HEK293 (cell line): ENCODE results near the gene ST6GAL1.

Experiments
- CTCF ChIA-PET: fragments of 350-600 bp; formaldehyde crosslinking; extraction: SDS; loops from one replicate; lab custom pipeline; 2021; ENCODE audit warnings: antibody characterized with exemption; lab: Yijun Ruan, JAX
- POLR2A ChIA-PET: fragments of 300-600 bp; formaldehyde crosslinking; extraction: SDS; loops from one replicate; lab custom pipeline; 2020; ENCODE audit warnings: antibody characterized with exemption, inconsistent platforms; lab: Yijun Ruan, JAX
- H3K27ac ChIP-seq: fragments of 200-500 bp; sonication (Bioruptor generic); 2 replicates; pipeline ENCODE4 v1.5.1; 2014; ENCODE audit warnings: low read depth, low read length, control low read depth, inconsistent platforms; ENCODE audit errors: extremely low read depth
- H3K36me3 ChIP-seq, 2 experiments: fragments of 200-500 bp in 1 of 2; sonication (Bioruptor generic) in 1 of 2; 1 replicate in 1 of 2; 2 replicates in 1 of 2; pipeline ENCODE4 v1.5.1; 2014 to 2017; ENCODE audit warnings: inconsistent platforms in 2 of 2, low read length in 2 of 2; ENCODE audit not compliant: control insufficient read depth in 2 of 2, insufficient read depth in 1 of 2
- H3K4me1 ChIP-seq: fragments of 200-500 bp; sonication (Bioruptor generic); 2 replicates; pipeline ENCODE4 v1.5.1; 2014; ENCODE audit warnings: mild to moderate bottlenecking, low read length, inconsistent platforms; ENCODE audit not compliant: control insufficient read depth, insufficient read depth
- H3K4me3 ChIP-seq: 2 replicates; pipeline ENCODE4 v1.5.1; 2011; ENCODE audit warnings: low read depth, mild to moderate bottlenecking, control low read depth, low read length, moderate library complexity
- H3K9me3 ChIP-seq: fragments of 200-500 bp; sonication (Bioruptor generic); 2 replicates; pipeline ENCODE4 v1.5.1; 2014; ENCODE audit warnings: low read depth, low read length, inconsistent platforms; ENCODE audit not compliant: control insufficient read depth, insufficient read depth
- BCL11B ChIP-seq: fragments of 450-650 bp; formaldehyde crosslinking; IDR thresholded peaks from 2 replicates; pipeline ENCODE4 v1.5.1; 2016; ENCODE audit warnings: low read depth, missing biosample characterization, missing genetic modification characterization
- EGR2 ChIP-seq: fragments of 450-650 bp; formaldehyde crosslinking; IDR thresholded peaks from 2 replicates; pipeline ENCODE4 v1.5.1; 2016; ENCODE audit warnings: low read depth, missing biosample characterization, missing genetic modification characterization
- FEZF1 ChIP-seq: fragments of 450-650 bp; formaldehyde crosslinking; IDR thresholded peaks from 2 replicates; pipeline ENCODE4 v1.5.1; 2016; ENCODE audit warnings: missing biosample characterization, missing genetic modification characterization
- GLIS1 ChIP-seq: fragments of 450-650 bp; formaldehyde crosslinking; IDR thresholded peaks from 2 replicates; pipeline ENCODE4 v1.5.1; 2016; ENCODE audit warnings: missing biosample characterization, missing genetic modification characterization
- HOXD13 ChIP-seq: sonication (generic); formaldehyde crosslinking; IDR thresholded peaks from 2 replicates; pipeline ENCODE4 v1.8.0; 2022; ENCODE audit warnings: missing genetic modification reagents, borderline replicate concordance
- IKZF3 ChIP-seq: fragments of 450-650 bp; IDR thresholded peaks from 2 replicates; pipeline ENCODE4 v1.5.0; 2018; ENCODE audit warnings: missing biosample characterization, mild to moderate bottlenecking, missing genetic modification characterization, moderate library complexity
- PRDM6 ChIP-seq: fragments of 450-650 bp; formaldehyde crosslinking; IDR thresholded peaks from 2 replicates; pipeline ENCODE4 v1.5.1; 2017; ENCODE audit warnings: missing biosample characterization, missing genetic modification characterization
- REPIN1 ChIP-seq: fragments of 450-650 bp; formaldehyde crosslinking; IDR thresholded peaks from 2 replicates; pipeline ENCODE4 v1.5.1; 2017; ENCODE audit warnings: missing biosample characterization, missing genetic modification characterization, low read depth
- SALL2 ChIP-seq: fragments of 450-650 bp; formaldehyde crosslinking; IDR thresholded peaks from 2 replicates; pipeline ENCODE4 v1.5.0; 2017; ENCODE audit warnings: missing biosample characterization, mild to moderate bottlenecking, missing genetic modification characterization, borderline replicate concordance
- ZBTB1 ChIP-seq: fragments of 450-650 bp; formaldehyde crosslinking; IDR thresholded peaks from 2 replicates; pipeline ENCODE4 v1.5.1; 2016; ENCODE audit warnings: missing biosample characterization, missing genetic modification characterization
- ZBTB21 ChIP-seq: fragments of 450-650 bp; formaldehyde crosslinking; IDR thresholded peaks from 2 replicates; pipeline ENCODE4 v1.5.1; 2017; ENCODE audit warnings: missing biosample characterization, missing genetic modification characterization
- ZBTB6 ChIP-seq: fragments of 450-650 bp; formaldehyde crosslinking; IDR thresholded peaks from 2 replicates; pipeline ENCODE4 v1.5.1; 2017; ENCODE audit warnings: missing biosample characterization, missing genetic modification characterization
- ZFHX2 ChIP-seq: fragments of 450-650 bp; formaldehyde crosslinking; conservative IDR thresholded peaks from 2 replicates; pipeline ENCODE4 v1.5.1; 2016; ENCODE audit warnings: missing biosample characterization, missing genetic modification characterization
- ZFP37 ChIP-seq: fragments of 450-650 bp; formaldehyde crosslinking; IDR thresholded peaks from 2 replicates; pipeline ENCODE4 v1.5.1; 2016; ENCODE audit warnings: missing biosample characterization, missing genetic modification characterization
- ZNF174 ChIP-seq: fragments of 450-650 bp; formaldehyde crosslinking; IDR thresholded peaks from 2 replicates; pipeline ENCODE4 v1.5.0; 2017; ENCODE audit warnings: missing biosample characterization, mild to moderate bottlenecking, missing genetic modification characterization
- ZNF202 ChIP-seq: fragments of 450-650 bp; formaldehyde crosslinking; IDR thresholded peaks from 2 replicates; pipeline ENCODE4 v1.5.1; 2016; ENCODE audit warnings: missing biosample characterization, missing genetic modification characterization, borderline replicate concordance
- ZNF266 ChIP-seq: fragments of 450-650 bp; formaldehyde crosslinking; IDR thresholded peaks from 2 replicates; pipeline ENCODE4 v1.5.1; 2016; ENCODE audit warnings: missing biosample characterization, missing genetic modification characterization, low read depth
- ZNF324 ChIP-seq: fragments of 450-650 bp; formaldehyde crosslinking; IDR thresholded peaks from 2 replicates; pipeline ENCODE4 v1.5.1; 2016; ENCODE audit warnings: missing biosample characterization, missing genetic modification characterization
- ZNF341 ChIP-seq: fragments of 450-650 bp; formaldehyde crosslinking; IDR thresholded peaks from 2 replicates; pipeline ENCODE4; 2016; ENCODE audit warnings: low read depth, missing biosample characterization, missing genetic modification characterization
- ZNF362 ChIP-seq: fragments of 450-650 bp; formaldehyde crosslinking; IDR thresholded peaks from 2 replicates; pipeline ENCODE4 v1.5.1; 2016; ENCODE audit warnings: missing biosample characterization, missing genetic modification characterization
- ZNF416 ChIP-seq: fragments of 450-650 bp; formaldehyde crosslinking; IDR thresholded peaks from 2 replicates; pipeline ENCODE4 v1.5.1; 2016; ENCODE audit warnings: missing biosample characterization, missing genetic modification characterization
- ZNF561 ChIP-seq: fragments of 450-650 bp; IDR thresholded peaks from 2 replicates; pipeline ENCODE4 v1.5.1; 2018; ENCODE audit warnings: missing biosample characterization, missing genetic modification characterization, borderline replicate concordance
- ZNF629 ChIP-seq: fragments of 450-650 bp; formaldehyde crosslinking; IDR thresholded peaks from 2 replicates; pipeline ENCODE4 v1.5.1; 2017; ENCODE audit warnings: missing biosample characterization, missing genetic modification characterization
- ZNF701 ChIP-seq: fragments of 450-650 bp; formaldehyde crosslinking; IDR thresholded peaks from 2 replicates; pipeline ENCODE4 v1.5.1; 2016; ENCODE audit warnings: missing biosample characterization, missing genetic modification characterization
- ZNF777 ChIP-seq: fragments of 450-650 bp; formaldehyde crosslinking; IDR thresholded peaks from 2 replicates; pipeline ENCODE4 v1.5.1; 2017; ENCODE audit warnings: missing biosample characterization, missing genetic modification characterization, borderline replicate concordance
- ZNF785 ChIP-seq: fragments of 450-650 bp; formaldehyde crosslinking; IDR thresholded peaks from 2 replicates; pipeline ENCODE4 v1.5.1; 2016; ENCODE audit warnings: missing biosample characterization, missing genetic modification characterization
- ZXDB ChIP-seq: fragments of 450-650 bp; formaldehyde crosslinking; IDR thresholded peaks from 2 replicates; pipeline ENCODE4 v1.5.1; 2016; ENCODE audit warnings: missing biosample characterization, missing genetic modification characterization

The ST6GAL1 gene

GRCh38 chr3:187044206-187044605 is 113.9 kb downstream of the ST6GAL1 start:
- H3K4me3 ChIP-seq: no peak overlapping the region
- POLR2A ChIA-PET: no interaction called here
- H3K36me3 ChIP-seq: peaks cover 0 to 3% of the 10 kb centered on the region in 2 experiments; a peak in 1 of 3 replicates
- CTCF ChIA-PET: interaction anchor here (0.6 kb wide), 1 partner anchor 94 kb away, joined by 3 read pairs; no protein-coding TSS in a partner anchor
- TF ChIP-seq ZBTB21 (no peak), ZNF416 (tag by site-specific recombination) (no peak), GLIS1 (tag by site-specific recombination) (no peak), ZNF202 (tag by site-specific recombination) (no peak), SALL2 (tag by site-specific recombination) (no peak), ZNF174 (no peak), ZNF266 (tag by site-specific recombination) (no peak), ZNF777 (tag by site-specific recombination) (no peak), REPIN1 (tag by site-specific recombination) (no peak), ZBTB1 (tag by site-specific recombination) (no peak)
- TF ChIP-seq, all 188 proteins: peak for 0
- H3K27ac ChIP-seq: no peak overlapping the region
- H3K9me3 ChIP-seq: no peaks in the 10 kb centered on the region
- no peaks in the 10 kb centered on the region for H3K4me1 ChIP-seq

- CTCF ChIA-PET: interaction anchor here (0.6 to 0.9 kb wide), 2 partner anchors 93 to 94 kb away, joined by 3 read pairs; partner anchors contain the start of gene RPL39L
Observed at GRCh38 chr3:187044867-187045552, 114.7 kb downstream of the ST6GAL1 start.

GRCh38 chr3:187046033-187046432 is 115.7 kb downstream of the ST6GAL1 start:
- Histone ChIP-seq H3K36me3 (peaks cover 0 to 3% of the 10 kb centered on the region in 2 experiments; a peak in 1 of 3 replicates), H3K27ac (no peak overlapping the region), H3K4me1 (no peaks in the 10 kb centered on the region), H3K9me3 (no peaks in the 10 kb centered on the region), H3K4me3 (no peak overlapping the region)
- POLR2A ChIA-PET: no interaction called here
- TF ChIP-seq ZNF701 (tag by site-specific recombination): no peak
- TF ChIP-seq HOXD13 (CRISPR knock-in tag): no peak
- no peak for TF ChIP-seq BCL11B (tag by site-specific recombination)
- no peak for TF ChIP-seq ZBTB6
- TF ChIP-seq IKZF3 (tag by site-specific recombination): no peak
- no peak for TF ChIP-seq ZNF629 (tag by site-specific recombination)
- no peak for TF ChIP-seq FEZF1
- no peak for TF ChIP-seq ZNF785
- TF ChIP-seq ZNF341 (tag by site-specific recombination): no peak
- TF ChIP-seq ZNF362 (tag by site-specific recombination): no peak
- TF ChIP-seq ZFHX2: no peak
- no peak for TF ChIP-seq EGR2
- CTCF ChIA-PET: interaction anchor here (0.9 kb wide), 1 partner anchor 93 kb away, joined by 3 read pairs; the partner anchor contains the start of gene RPL39L

More at GRCh38 chr3:187044867-187045552, 114.7 kb downstream of the ST6GAL1 start:
- H3K9me3 ChIP-seq: no peaks in the 10 kb centered on the region
- POLR2A ChIA-PET: no interaction called here
- H3K36me3 ChIP-seq: peaks cover 0 to 3% of the 10 kb centered on the region in 2 experiments; a peak in 1 of 3 replicates
- no peak overlapping the region for H3K27ac ChIP-seq
- H3K4me1 ChIP-seq: no peaks in the 10 kb centered on the region
- no peak overlapping the region for H3K4me3 ChIP-seq
- TF ChIP-seq ZXDB (tag by site-specific recombination) (no peak), PRDM6 (tag by site-specific recombination) (no peak), ZNF324 (tag by site-specific recombination) (no peak), ZBTB21 (no peak), ZFP37 (no peak), ZNF561 (tag by site-specific recombination) (no peak)
- TF ChIP-seq, all 188 proteins: peak for 0
